ENCODE data around the gene TCTN1.

TCTN1 gene

DNA sequence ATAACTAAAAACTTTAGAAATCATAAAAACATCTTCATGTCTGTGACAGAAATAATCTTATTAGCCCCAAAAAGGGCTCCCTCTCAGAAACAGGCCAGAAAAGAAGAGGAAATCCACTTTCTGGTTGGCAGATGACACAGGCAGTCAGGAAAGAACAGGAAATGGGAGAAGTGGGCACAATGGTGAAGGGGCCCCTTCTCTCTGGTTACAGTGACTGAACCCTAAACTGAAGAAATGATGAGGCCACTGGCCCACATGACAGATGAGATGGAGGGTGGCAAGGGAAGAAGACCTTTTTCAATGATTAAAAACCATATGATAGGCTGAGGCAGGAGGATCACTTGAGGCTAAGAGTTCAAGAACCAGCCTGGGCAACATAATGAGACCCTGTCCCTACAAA is 21.1 kb downstream of the TCTN1 start:
- Histone ChIP-seq H2AFZ (ENCODE audit: low read length) (no peak overlapping the region), H3K9ac (ENCODE audit: low read length) (no peak overlapping the region), H3K36me3 (replicated peaks; ENCODE audit: insufficient read depth, low read length) (no peaks in the 10 kb centered on the region), H4K20me1 (ENCODE audit: insufficient read depth, low read length) (no peaks in the 10 kb centered on the region), H3K9me2 (replicated peaks; ENCODE audit: insufficient read depth, low read length) (no peaks in the 10 kb centered on the region), H3K4me1 (ENCODE audit: low read length) (peaks cover 14% of the 10 kb centered on the region), H3F3A (ENCODE audit: insufficient read depth, low read length) (peaks cover 4% of the 10 kb centered on the region; the same call in 1 of the 2 replicates), H3K9me3 (replicated peaks; ENCODE audit: insufficient read depth, low read length) (no peaks in the 10 kb centered on the region), H3K4me3 (ENCODE audit: low read length) (no peak overlapping the region), H3K27ac (ENCODE audit: low read length) (no peak overlapping the region), H3K4me2 (ENCODE audit: low read depth, low read length) (no peak overlapping the region), H3K79me2 (ENCODE audit: low read length) (no peaks in the 10 kb centered on the region), H3K27me3 (replicated peaks; ENCODE audit: insufficient read depth, low read length) (no peaks in the 10 kb centered on the region)
- no peak for DNase-seq
- TF ChIP-seq EZH2phosphoT487 (IDR thresholded peaks at IDR 0.05; ENCODE audit: low read length): no peak
- TF ChIP-seq, protein P1, sequence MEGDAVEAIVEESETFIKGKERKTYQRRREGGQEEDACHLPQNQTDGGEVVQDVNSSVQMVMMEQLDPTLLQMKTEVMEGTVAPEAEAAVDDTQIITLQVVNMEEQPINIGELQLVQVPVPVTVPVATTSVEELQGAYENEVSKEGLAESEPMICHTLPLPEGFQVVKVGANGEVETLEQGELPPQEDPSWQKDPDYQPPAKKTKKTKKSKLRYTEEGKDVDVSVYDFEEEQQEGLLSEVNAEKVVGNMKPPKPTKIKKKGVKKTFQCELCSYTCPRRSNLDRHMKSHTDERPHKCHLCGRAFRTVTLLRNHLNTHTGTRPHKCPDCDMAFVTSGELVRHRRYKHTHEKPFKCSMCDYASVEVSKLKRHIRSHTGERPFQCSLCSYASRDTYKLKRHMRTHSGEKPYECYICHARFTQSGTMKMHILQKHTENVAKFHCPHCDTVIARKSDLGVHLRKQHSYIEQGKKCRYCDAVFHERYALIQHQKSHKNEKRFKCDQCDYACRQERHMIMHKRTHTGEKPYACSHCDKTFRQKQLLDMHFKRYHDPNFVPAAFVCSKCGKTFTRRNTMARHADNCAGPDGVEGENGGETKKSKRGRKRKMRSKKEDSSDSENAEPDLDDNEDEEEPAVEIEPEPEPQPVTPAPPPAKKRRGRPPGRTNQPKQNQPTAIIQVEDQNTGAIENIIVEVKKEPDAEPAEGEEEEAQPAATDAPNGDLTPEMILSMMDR (IDR thresholded peaks at IDR 0.05; ENCODE audit: low read length): no peak
- no peak for TF ChIP-seq EZH2 (optimal IDR thresholded peaks at IDR 0.05; ENCODE audit: low read depth, low read length)

DNA sequence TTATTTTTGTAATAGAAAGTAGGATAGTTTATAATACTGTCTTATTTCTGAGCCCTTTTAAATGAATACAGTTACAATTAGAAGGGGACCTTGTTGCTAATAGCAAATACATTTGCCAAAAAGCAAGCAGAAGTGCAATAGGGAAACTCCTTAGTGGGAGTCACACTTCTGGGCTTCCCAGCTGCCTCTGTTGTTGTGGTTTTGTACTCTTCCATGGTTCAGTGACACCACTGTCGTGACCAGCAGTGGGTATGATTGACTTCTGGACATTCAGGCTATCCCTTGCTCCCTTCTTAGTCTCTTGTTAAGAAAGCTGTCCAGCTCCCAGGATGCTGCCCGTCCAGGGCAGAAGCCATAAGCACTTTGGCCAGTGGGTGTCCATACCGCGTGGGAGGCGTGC is 22.6 kb downstream of the TCTN1 start:
- no peaks in the 10 kb centered on the region for H3K27me3 ChIP-seq (replicated peaks; ENCODE audit: insufficient read depth, low read length)
- no peaks in the 10 kb centered on the region for H4K20me1 ChIP-seq (ENCODE audit: insufficient read depth, low read length)
- H3K4me2 ChIP-seq (ENCODE audit: low read depth, low read length): no peak overlapping the region
- peaks cover 4% of the 10 kb centered on the region; the same call in 1 of the 2 replicates for H3F3A ChIP-seq (ENCODE audit: insufficient read depth, low read length)
- no peak overlapping the region for H3K4me3 ChIP-seq (ENCODE audit: low read length)
- TF ChIP-seq EZH2phosphoT487 (IDR thresholded peaks at IDR 0.05; ENCODE audit: low read length) (no peak), EZH2 (optimal IDR thresholded peaks at IDR 0.05; ENCODE audit: low read depth, low read length) (no peak)
- TF ChIP-seq, protein P1 (IDR thresholded peaks at IDR 0.05; ENCODE audit: low read length): no peak
- H3K9me3 ChIP-seq (replicated peaks; ENCODE audit: insufficient read depth, low read length): no peaks in the 10 kb centered on the region
- no peak for DNase-seq
- H3K36me3 ChIP-seq (replicated peaks; ENCODE audit: insufficient read depth, low read length): no peaks in the 10 kb centered on the region
- H3K9ac ChIP-seq (ENCODE audit: low read length): no peak overlapping the region
- no peak overlapping the region for H3K27ac ChIP-seq (ENCODE audit: low read length)
- H3K79me2 ChIP-seq (ENCODE audit: low read length): no peaks in the 10 kb centered on the region
- peaks cover 22% of the 10 kb centered on the region for H3K4me1 ChIP-seq (ENCODE audit: low read length)
- H2AFZ ChIP-seq (ENCODE audit: low read length): no peak overlapping the region
- no peaks in the 10 kb centered on the region for H3K9me2 ChIP-seq (replicated peaks; ENCODE audit: insufficient read depth, low read length)

DNA sequence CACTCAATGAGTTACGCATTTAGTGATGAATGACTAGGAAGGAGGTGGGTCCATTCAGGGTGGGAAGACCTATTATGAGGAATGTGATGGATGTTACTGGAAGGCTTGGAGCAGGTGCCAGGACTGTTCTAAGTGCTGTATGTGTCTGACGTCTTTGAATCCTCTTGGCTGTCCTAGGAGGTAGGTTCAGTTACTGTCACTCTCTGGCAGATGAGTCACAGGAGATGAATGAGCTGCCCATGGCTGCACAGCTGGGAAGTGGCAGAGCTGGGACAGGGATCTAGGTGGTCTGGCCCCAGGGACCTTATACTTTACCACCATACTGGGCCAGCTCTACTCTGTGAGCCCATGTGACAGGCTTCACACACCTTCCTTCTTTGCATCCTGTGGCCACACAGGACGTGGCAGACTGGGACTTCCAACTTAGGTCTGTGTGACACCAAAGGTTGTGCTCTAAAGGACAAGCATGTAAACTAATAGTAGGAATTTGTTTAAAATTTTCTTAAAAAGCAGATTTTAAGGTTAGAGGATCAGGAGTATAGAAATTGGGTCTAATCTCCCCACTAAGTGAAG is 24.0 kb downstream of the TCTN1 start:
- H3K36me3 ChIP-seq (replicated peaks; ENCODE audit: insufficient read depth, low read length): no peaks in the 10 kb centered on the region
- H2AFZ ChIP-seq (ENCODE audit: low read length): no peak overlapping the region
- no peaks in the 10 kb centered on the region for H4K20me1 ChIP-seq (ENCODE audit: insufficient read depth, low read length)
- H3K9me2 ChIP-seq (replicated peaks; ENCODE audit: insufficient read depth, low read length): no peaks in the 10 kb centered on the region
- no peaks in the 10 kb centered on the region for H3K27me3 ChIP-seq (replicated peaks; ENCODE audit: insufficient read depth, low read length)
- H3K9me3 ChIP-seq (replicated peaks; ENCODE audit: insufficient read depth, low read length): no peaks in the 10 kb centered on the region
- H3K79me2 ChIP-seq (ENCODE audit: low read length): no peaks in the 10 kb centered on the region
- no peak overlapping the region for H3K4me3 ChIP-seq (ENCODE audit: low read length)
- no peak overlapping the region for H3K4me2 ChIP-seq (ENCODE audit: low read depth, low read length)
- H3K27ac ChIP-seq (ENCODE audit: low read length): no peak overlapping the region
- TF ChIP-seq EZH2phosphoT487 (IDR thresholded peaks at IDR 0.05; ENCODE audit: low read length) (no peak), EZH2 (optimal IDR thresholded peaks at IDR 0.05; ENCODE audit: low read depth, low read length) (no peak)
- TF ChIP-seq, protein P1 (IDR thresholded peaks at IDR 0.05; ENCODE audit: low read length): no peak
- H3K4me1 ChIP-seq (ENCODE audit: low read length): peaks cover 22% of the 10 kb centered on the region
- H3K9ac ChIP-seq (ENCODE audit: low read length): no peak overlapping the region
- H3F3A ChIP-seq (ENCODE audit: insufficient read depth, low read length): peaks cover 4% of the 10 kb centered on the region; the same call in 1 of the 2 replicates
- no peak for DNase-seq

All from MM.1S (cell line).